Testis (tissue), 3 donors: ENCODE data around the gene TEKT5. TPM values are rescaled to one million over a fixed set of nuclear protein-coding genes. Genes with fewer than 3 reads are reported as not detected.

ENCODE experiments used
- DNase-seq: peaks from one replicate; pipeline ENCODE4 v3.0.0-alpha.2; 2019
- H3K27ac ChIP-seq, 2 donors: fragments of 200-600 bp; sonication (generic); one replicate each; pipeline ENCODE4 v1.5.1; 2019
- H3K27me3 ChIP-seq: fragments of 200-600 bp; sonication (generic); one replicate; pipeline ENCODE4 v1.5.1; 2019
- H3K36me3 ChIP-seq: fragments of 200-600 bp; sonication (generic); one replicate; pipeline ENCODE4 v1.5.1; 2017; ENCODE audit warnings: low read depth; ENCODE audit errors: missing control alignments
- H3K4me1 ChIP-seq: fragments of 200-600 bp; sonication (generic); one replicate; pipeline ENCODE4 v1.5.1; 2019
- H3K4me3 ChIP-seq, 2 donors: fragments of 200-600 bp; sonication (generic); one replicate each; pipeline ENCODE4 v1.5.1; 2017 to 2019
- H3K9me3 ChIP-seq: fragments of 200-600 bp; sonication (generic); one replicate; pipeline ENCODE4 v1.5.1; 2017
- CTCF ChIP-seq, 3 experiments: fragments of 450-650 bp in 2 of 3; fragments of 200-600 bp in 1 of 3; sonication (generic) in 1 of 3; IDR thresholded peaks; one replicate each; pipeline ENCODE4 v1.5.1; 2016 to 2019; ENCODE audit warnings: antibody characterized with exemption in 3 of 3, mild to moderate bottlenecking in 2 of 3, moderate library complexity in 1 of 3
- POLR2A ChIP-seq: fragments of 450-650 bp; IDR thresholded peaks from one replicate; pipeline ENCODE4 v1.6.1; 2017; ENCODE audit warnings: antibody characterized with exemption, mild to moderate bottlenecking, moderate library complexity
- WGBS, 2 donors: methylation state at CpG; one replicate each; pipeline ENCODE4 v1.1.5; 2018; 5-methylcytosine and 5-hydroxymethylcytosine counted together
- intact Hi-C: fragments of 100-400 bp; cut with DNase I; formaldehyde crosslinking; loops from one replicate; pipeline ENCODE4 v1.15.1; 2023; ENCODE audit warnings: low total_unique reads
- polyA plus RNA-seq: library from polyadenylated mRNA; stranded (reverse); fragments of 350-450 nt; fragmentation: Illumina TruSeq; extraction: RNeasy Lipid Tissue Mini Kit (QIAGEN cat#74804); gene quantifications from one replicate; pipeline ENCODE4 v1.2.3, GENCODE V29; 2014; ENCODE audit warnings: low read depth, low replicate concordance; ENCODE audit not compliant: insufficient read depth
- total RNA-seq, 2 donors: library from RNA; depleted of rRNA; stranded (reverse); fragments of >200 nt; gene quantifications; one replicate each; pipeline ENCODE4 v1.2.3, GENCODE V29; 2016

TEKT5 gene
- total and polyA plus RNA-seq, 3 donors from 2014 or later: 20.7 to 69.1 (median 35.6) TPM

GRCh38 chr16:10699756-10700155, 5.0 kb upstream of the TEKT5 start:
- no peak overlapping the region for H3K27ac ChIP-seq
- intact Hi-C loops: no loop called here
- TF ChIP-seq POLR2A (no peak), CTCF (IDR thresholded peaks at IDR 0.05) (no peak)
- no peaks in the 10 kb centered on the region for H3K9me3 ChIP-seq
- no peaks in the 10 kb centered on the region for H3K36me3 ChIP-seq
- H3K4me1 ChIP-seq: no peaks in the 10 kb centered on the region
- 77 to 80% methylated on average over 1 of the region's 1 CpG for WGBS, 2 donors
- no peaks in the 10 kb centered on the region for H3K27me3 ChIP-seq
- DNase-seq: no peak
- no peak overlapping the region for H3K4me3 ChIP-seq

DNA sequence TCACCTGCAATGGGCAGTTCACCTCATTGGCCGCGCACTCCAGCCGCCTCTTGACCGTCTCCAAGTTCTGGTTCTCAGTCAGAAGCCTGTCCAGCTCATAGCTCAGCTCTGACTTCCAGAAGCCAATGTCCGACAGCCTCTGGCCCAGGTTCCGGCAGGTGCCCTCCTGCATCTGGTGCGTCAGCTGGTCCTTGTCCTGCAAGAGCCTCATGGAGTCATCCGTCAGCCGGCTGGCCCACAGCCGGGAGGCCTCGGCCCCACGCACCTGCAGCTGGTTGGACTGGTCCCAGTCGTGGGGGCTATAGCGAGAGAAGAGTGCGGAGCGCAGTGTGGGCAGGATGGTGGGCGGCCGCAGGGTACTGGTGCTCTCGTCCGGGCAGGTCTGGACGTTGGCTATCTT, 424 bp downstream of the TEKT5 start:
- H3K27me3 ChIP-seq: no peaks in the 10 kb centered on the region
- no peak for DNase-seq
- no peak overlapping the region for H3K27ac ChIP-seq
- no peak for TF ChIP-seq POLR2A
- TF ChIP-seq CTCF (IDR thresholded peaks at IDR 0.05): no peak
- H3K36me3 ChIP-seq: no peaks in the 10 kb centered on the region
- 91 to 95% methylated on average over 13 to 21 of the region's 21 CpGs for WGBS, 2 donors
- no peaks in the 10 kb centered on the region for H3K9me3 ChIP-seq
- no peak overlapping the region for H3K4me3 ChIP-seq
- H3K4me1 ChIP-seq: no peaks in the 10 kb centered on the region
- intact Hi-C loops: no loop called here

DNA sequence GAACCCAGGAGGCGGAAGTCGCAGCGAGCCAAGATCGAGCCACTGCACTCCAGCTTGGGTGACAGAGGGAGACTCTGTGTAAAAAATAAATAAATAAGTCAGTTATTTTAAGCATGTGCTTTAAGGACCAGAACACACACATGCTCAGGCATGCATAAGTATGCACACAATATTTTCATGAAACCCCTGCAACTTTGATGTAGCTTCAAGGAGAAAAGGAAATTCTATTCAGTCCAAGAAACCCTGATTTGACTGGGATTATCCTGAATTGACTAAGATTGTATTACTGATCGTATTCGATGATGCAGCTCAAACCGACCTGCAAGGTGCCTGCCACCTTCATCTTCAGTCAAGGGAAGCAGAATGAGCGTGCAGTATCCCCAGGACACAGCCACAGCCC, 841 bp downstream of the TEKT5 start:
- WGBS, 2 donors: 95 to 96% methylated on average over 8 of the region's 8 CpGs
- no peak for DNase-seq
- H3K36me3 ChIP-seq: no peaks in the 10 kb centered on the region
- H3K4me1 ChIP-seq: no peaks in the 10 kb centered on the region
- H3K27ac ChIP-seq: no peak overlapping the region
- no peak overlapping the region for H3K4me3 ChIP-seq
- H3K9me3 ChIP-seq: no peaks in the 10 kb centered on the region
- H3K27me3 ChIP-seq: no peaks in the 10 kb centered on the region
- intact Hi-C loops: no loop called here
- TF ChIP-seq CTCF (IDR thresholded peaks at IDR 0.05): no peak
- no peak for TF ChIP-seq POLR2A

- DNase-seq: no peak
- H3K4me1 ChIP-seq: no peaks in the 10 kb centered on the region
- TF ChIP-seq CTCF (IDR thresholded peaks at IDR 0.05): no peak
- TF ChIP-seq POLR2A: no peak
- H3K9me3 ChIP-seq: no peaks in the 10 kb centered on the region
- intact Hi-C loops: no loop called here
- 85 to 87% methylated on average over 5 of the region's 5 CpGs for WGBS, 2 donors
- no peaks in the 10 kb centered on the region for H3K36me3 ChIP-seq
- no peaks in the 10 kb centered on the region for H3K27me3 ChIP-seq
- no peak overlapping the region for H3K4me3 ChIP-seq
- H3K27ac ChIP-seq: no peak overlapping the region
Measured at GRCh38 chr16:10692470-10692869, 2.3 kb downstream of the TEKT5 start.

DNA sequence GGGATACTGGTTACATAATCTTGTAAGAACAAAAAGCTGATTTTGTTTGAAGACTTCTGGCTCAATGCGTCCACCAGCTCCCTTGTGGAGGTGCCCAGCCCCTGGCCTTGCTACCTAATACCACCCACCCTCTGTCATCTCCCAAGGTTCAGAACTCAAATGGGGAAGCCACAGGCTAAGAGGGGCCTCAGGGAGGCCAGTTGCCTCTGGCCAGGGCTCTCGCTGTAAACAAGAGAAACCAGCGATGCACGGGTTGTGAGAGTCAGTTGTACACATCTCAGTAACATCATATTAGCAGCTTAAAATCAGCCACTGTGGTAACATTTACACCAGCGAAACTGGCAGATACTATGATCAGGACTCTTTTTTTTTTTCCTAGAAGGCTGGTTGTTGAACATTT, 6.0 kb downstream of the TEKT5 start:
- intact Hi-C loops: no loop called here
- H3K27ac ChIP-seq: no peak overlapping the region
- H3K4me1 ChIP-seq: no peaks in the 10 kb centered on the region
- H3K27me3 ChIP-seq: no peaks in the 10 kb centered on the region
- no peak for DNase-seq
- WGBS, 2 donors: 86 to 91% methylated on average over 5 of the region's 5 CpGs
- TF ChIP-seq POLR2A (no peak), CTCF (IDR thresholded peaks at IDR 0.05) (no peak)
- H3K9me3 ChIP-seq: no peaks in the 10 kb centered on the region
- H3K36me3 ChIP-seq: no peaks in the 10 kb centered on the region
- H3K4me3 ChIP-seq: no peak overlapping the region
